Activated CD8-positive, alpha-beta T cell treated with anti-CD3 and anti-CD28 coated beads for 36 hours (primary cell): ENCODE data around the gene MGMT. TPM values are rescaled to one million over a fixed set of nuclear protein-coding genes. Genes with fewer than 3 reads are reported as not detected.

ENCODE experiments used
- ATAC-seq: fragments of 200-7000 bp; cut with Tn5 transposase; one replicate; pipeline ENCODE4 v1.10.0; 2021; ENCODE audit warnings: mild to moderate bottlenecking, moderate library complexity
- CTCF ChIA-PET: fragments of 350-600 bp; sonication (Branson Sonifier 250); formaldehyde crosslinking; loops from one replicate; lab custom pipeline; 2021; ENCODE audit warnings: antibody characterized with exemption; lab: Charles Lee
- POLR2A ChIA-PET: fragments of 350-600 bp; sonication (Branson Sonifier 250); formaldehyde crosslinking; loops from one replicate; lab custom pipeline; 2021; ENCODE audit warnings: antibody characterized with exemption; lab: Charles Lee
- DNase-seq: peaks from one replicate; pipeline ENCODE4 v3.0.0-alpha.2; 2020
- H3K27ac Mint-ChIP-seq: one replicate; pipeline ENCODE4 v1.8.0; 2021; ENCODE audit warnings: mild to moderate bottlenecking, mixed read lengths
- H3K27me3 Mint-ChIP-seq: one replicate; pipeline ENCODE4 v1.8.0; 2021; ENCODE audit warnings: mixed read lengths
- H3K36me3 Mint-ChIP-seq: one replicate; pipeline ENCODE4 v1.8.0; 2021; ENCODE audit warnings: low read depth, mixed read lengths
- H3K4me1 Mint-ChIP-seq: one replicate; pipeline ENCODE4 v1.8.0; 2021; ENCODE audit warnings: low read depth, mixed read lengths
- H3K4me3 Mint-ChIP-seq: one replicate; pipeline ENCODE4 v1.8.0; 2021; ENCODE audit warnings: mild to moderate bottlenecking, moderate library complexity, mixed read lengths
- H3K9me3 Mint-ChIP-seq: one replicate; pipeline ENCODE4 v1.8.0; 2021; ENCODE audit warnings: mixed read lengths
- intact Hi-C: fragments of 100-400 bp; cut with micrococcal nuclease; formaldehyde crosslinking; loops from one replicate; pipeline ENCODE4 v1.10.0; 2022
- total RNA-seq, 2 experiments: library from RNA; stranded (reverse); gene quantifications; one replicate each; pipeline ENCODE4 v1.2.3, GENCODE V29; 2021
- TF ChIP-seq, protein P1 (sequence below): fragments of 200-600 bp; IDR thresholded peaks from one replicate; pipeline ENCODE4 v1.8.0; 2022; ENCODE audit warnings: antibody characterized with exemption, mild to moderate bottlenecking

MGMT gene
- total RNA-seq, 2 experiments from 2014 or later = 16.2 to 17.0 TPM

DNA sequence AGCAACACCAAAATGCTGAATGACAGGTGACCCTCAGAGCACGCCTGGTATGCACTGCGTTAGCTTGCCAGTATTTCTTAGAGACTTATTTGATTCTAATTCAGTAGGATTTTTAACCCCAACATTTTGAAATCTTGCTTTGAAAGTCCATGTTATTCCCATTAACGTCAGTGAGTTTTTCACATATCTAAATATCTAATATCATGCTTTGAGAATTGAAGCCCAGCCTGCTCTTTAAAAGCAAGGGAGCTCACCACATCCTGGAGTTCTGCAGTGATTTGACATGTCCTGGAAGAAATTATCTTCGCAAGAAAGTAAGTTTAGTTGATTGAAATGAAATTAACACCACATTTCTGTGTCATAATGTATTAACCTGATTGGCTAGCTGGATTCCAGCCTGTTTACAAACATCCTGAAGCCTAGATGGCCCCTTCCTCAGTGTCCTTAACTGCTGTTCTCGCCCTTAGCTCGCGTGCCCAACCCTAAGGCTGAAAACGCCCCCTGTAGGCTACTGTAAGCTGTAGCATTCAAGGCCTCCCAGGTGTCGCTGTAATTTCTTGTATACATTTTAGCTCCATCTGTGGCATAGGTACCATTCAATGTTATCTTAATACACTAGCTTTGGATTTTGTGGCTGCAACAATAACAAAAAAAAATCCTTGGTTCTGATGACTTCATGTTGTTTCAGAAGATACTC lies 191.5 kb downstream of the MGMT start:
- ATAC-seq = no peak
- TF ChIP-seq, protein P1, sequence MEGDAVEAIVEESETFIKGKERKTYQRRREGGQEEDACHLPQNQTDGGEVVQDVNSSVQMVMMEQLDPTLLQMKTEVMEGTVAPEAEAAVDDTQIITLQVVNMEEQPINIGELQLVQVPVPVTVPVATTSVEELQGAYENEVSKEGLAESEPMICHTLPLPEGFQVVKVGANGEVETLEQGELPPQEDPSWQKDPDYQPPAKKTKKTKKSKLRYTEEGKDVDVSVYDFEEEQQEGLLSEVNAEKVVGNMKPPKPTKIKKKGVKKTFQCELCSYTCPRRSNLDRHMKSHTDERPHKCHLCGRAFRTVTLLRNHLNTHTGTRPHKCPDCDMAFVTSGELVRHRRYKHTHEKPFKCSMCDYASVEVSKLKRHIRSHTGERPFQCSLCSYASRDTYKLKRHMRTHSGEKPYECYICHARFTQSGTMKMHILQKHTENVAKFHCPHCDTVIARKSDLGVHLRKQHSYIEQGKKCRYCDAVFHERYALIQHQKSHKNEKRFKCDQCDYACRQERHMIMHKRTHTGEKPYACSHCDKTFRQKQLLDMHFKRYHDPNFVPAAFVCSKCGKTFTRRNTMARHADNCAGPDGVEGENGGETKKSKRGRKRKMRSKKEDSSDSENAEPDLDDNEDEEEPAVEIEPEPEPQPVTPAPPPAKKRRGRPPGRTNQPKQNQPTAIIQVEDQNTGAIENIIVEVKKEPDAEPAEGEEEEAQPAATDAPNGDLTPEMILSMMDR = no peak
- Mint-ChIP-seq H3K4me1 (no peaks in the 10 kb centered on the region), H3K27ac (no peak overlapping the region), H3K36me3 (peaks cover 33% of the 10 kb centered on the region), H3K9me3 (peaks cover 13% of the 10 kb centered on the region), H3K27me3 (no peaks in the 10 kb centered on the region), H3K4me3 (no peak overlapping the region)
- no peak for DNase-seq
- intact Hi-C loops = no loop called here
- POLR2A ChIA-PET = no interaction called here
- CTCF ChIA-PET = interaction anchor here (1.2 kb wide), 1 partner anchor 405 kb away, joined by 3 read pairs; no protein-coding TSS in a partner anchor

DNA sequence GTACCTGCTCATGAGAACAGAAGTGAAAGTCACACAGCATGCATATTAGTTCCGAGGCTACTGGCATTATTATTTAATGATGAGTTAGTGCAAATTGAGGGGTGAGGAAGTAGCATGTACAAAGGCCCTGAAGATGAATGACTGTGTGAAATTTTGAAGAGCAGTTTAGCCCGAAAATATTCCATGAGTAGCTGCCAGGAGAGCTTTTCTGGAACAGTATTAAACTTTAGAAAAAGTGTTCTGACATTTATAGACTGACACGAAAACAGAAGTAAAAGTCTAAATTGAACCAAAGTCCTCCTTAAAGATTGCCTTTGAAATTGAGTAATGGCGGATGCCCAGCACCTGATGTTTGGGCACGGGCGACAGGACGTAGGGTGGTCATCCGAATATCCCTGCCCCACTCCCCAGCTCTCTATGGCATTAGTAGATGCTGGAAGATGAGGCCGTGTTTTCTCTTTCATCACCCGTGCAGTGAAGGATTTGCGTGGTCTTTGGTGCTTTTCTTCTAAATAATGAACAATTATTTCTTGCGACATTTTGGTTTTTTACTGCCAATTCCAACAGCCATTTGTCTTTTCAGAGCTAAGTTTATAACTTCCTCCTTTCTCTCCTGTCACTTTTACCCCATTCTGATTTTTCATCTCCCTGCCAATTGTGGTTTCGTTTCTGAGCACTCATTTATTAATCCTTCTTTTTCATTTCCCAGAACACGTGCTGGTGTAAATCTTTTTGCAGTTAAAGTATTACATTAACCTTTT lies 192.6 kb downstream of the MGMT start:
- CTCF ChIA-PET = no interaction called here
- TF ChIP-seq, protein P1 = no peak
- POLR2A ChIA-PET = no interaction called here
- no peak for DNase-seq
- no peak for ATAC-seq
- Mint-ChIP-seq H3K27ac (no peak overlapping the region), H3K36me3 (peaks cover 38% of the 10 kb centered on the region), H3K9me3 (peaks cover 14% of the 10 kb centered on the region), H3K27me3 (no peaks in the 10 kb centered on the region), H3K4me3 (no peak overlapping the region), H3K4me1 (no peaks in the 10 kb centered on the region)
- intact Hi-C loops = no loop called here

DNA sequence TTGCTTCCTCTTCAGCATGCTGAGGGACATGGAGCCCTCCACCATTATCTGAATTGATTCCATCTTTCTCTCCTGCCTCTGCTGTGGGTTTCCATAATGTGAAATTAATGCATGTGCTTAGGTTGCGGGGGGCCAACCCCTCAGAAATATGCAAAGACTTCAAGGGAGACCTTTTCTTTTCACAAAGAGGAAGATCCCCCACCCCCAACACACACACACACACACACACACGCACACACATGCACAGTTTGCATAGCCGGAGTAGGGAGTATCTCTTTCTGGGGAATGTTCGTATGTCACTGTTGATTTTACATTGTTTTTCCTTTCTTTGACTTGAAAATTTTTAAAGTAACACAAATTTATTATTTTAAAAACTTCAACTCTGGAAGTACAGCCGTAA lies 193.5 kb downstream of the MGMT start:
- ChIA-PET CTCF (no interaction called here), POLR2A (no interaction called here)
- ATAC-seq (no peak), DNase-seq (no peak)
- H3K27ac Mint-ChIP-seq = no peak overlapping the region
- TF ChIP-seq, protein P1 = no peak
- H3K36me3 Mint-ChIP-seq = peaks cover 41% of the 10 kb centered on the region
- peaks cover 14% of the 10 kb centered on the region for H3K9me3 Mint-ChIP-seq
- intact Hi-C loops = no loop called here
- no peak overlapping the region for H3K4me3 Mint-ChIP-seq
- no peaks in the 10 kb centered on the region for H3K27me3 Mint-ChIP-seq
- no peaks in the 10 kb centered on the region for H3K4me1 Mint-ChIP-seq

DNA sequence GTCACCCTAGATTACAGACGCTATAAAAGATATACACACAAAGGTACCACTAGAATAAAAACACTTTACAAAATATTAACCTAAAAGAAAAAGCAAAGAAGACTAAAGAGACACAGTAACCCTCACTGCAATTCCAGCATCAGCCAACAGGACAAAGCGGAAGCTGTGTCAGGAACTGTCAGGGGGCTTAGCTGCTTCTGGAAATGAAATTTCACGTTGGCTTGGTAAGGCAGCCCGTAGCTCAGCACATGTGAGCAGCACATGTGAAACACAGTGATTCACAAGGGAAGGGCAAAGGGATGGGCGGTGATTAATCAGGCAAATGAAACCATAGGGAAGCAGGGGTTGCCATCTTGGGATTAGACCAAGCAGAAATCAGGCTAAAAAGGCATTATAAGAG lies 195.4 kb downstream of the MGMT start:
- DNase-seq (no peak), ATAC-seq (no peak)
- Mint-ChIP-seq H3K27ac (no peak overlapping the region), H3K27me3 (no peaks in the 10 kb centered on the region), H3K36me3 (peaks cover 51% of the 10 kb centered on the region), H3K4me3 (no peak overlapping the region), H3K9me3 (peaks cover 14% of the 10 kb centered on the region), H3K4me1 (no peaks in the 10 kb centered on the region)
- intact Hi-C loops = no loop called here
- POLR2A ChIA-PET = no interaction called here
- CTCF ChIA-PET = interaction anchor here (1.2 kb wide), 1 partner anchor 9 kb away, joined by 4 read pairs; no protein-coding TSS in a partner anchor
- TF ChIP-seq, protein P1 = no peak

DNA sequence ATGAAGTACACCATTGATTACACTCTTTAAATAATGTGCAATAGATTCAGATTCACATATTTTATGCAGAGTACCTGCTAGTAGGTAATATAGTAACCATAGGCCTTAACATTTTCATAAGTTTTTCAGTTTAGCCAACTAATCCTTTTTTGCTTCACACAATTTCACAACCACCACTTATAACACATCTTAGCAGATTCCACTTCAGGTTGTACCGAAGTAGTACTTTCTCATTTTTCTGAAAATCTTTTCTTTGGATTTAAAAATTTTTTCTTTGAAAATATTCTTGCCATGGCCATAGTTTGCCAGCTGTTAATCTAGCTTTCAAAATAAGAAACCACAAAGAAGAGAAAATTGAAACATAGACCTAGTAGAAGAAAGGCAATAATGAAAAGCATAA lies 203.1 kb downstream of the MGMT start:
- H3K27me3 Mint-ChIP-seq = no peaks in the 10 kb centered on the region
- CTCF ChIA-PET = no interaction called here
- peaks cover 43% of the 10 kb centered on the region for H3K36me3 Mint-ChIP-seq
- TF ChIP-seq, protein P1 = no peak
- no peak for DNase-seq
- peaks cover 10% of the 10 kb centered on the region for H3K9me3 Mint-ChIP-seq
- H3K4me1 Mint-ChIP-seq = no peaks in the 10 kb centered on the region
- intact Hi-C loops = no loop called here
- POLR2A ChIA-PET = no interaction called here
- H3K4me3 Mint-ChIP-seq = no peak overlapping the region
- no peak for ATAC-seq
- no peak overlapping the region for H3K27ac Mint-ChIP-seq
